ENCODE results near the gene PHB1.

PHB1 gene

GRCh38 chr17:49403514-49404289 is 11.0 kb downstream of the PHB1 start:
- DNase-seq: no peak

DNA sequence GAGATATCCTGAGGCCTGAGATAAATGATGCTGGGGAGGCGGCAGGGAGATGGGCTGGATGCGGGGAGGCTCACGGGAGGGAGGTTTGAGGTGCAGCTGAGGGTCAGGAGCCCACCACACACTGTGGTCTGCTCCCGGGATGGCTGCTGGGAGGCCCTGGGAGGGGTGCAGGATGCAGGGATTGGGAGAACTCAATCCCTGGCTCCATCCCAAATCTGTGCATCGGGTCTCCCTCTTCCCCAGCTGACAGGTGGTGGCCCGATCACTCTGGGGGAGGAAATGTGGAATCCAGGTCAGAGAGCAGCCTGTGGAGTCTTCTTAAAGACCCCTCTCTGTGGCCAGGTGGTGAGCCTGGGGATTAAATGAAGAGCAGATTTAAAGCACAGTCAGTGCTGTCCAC is 12.0 kb downstream of the PHB1 start:
- no peak for DNase-seq

DNA sequence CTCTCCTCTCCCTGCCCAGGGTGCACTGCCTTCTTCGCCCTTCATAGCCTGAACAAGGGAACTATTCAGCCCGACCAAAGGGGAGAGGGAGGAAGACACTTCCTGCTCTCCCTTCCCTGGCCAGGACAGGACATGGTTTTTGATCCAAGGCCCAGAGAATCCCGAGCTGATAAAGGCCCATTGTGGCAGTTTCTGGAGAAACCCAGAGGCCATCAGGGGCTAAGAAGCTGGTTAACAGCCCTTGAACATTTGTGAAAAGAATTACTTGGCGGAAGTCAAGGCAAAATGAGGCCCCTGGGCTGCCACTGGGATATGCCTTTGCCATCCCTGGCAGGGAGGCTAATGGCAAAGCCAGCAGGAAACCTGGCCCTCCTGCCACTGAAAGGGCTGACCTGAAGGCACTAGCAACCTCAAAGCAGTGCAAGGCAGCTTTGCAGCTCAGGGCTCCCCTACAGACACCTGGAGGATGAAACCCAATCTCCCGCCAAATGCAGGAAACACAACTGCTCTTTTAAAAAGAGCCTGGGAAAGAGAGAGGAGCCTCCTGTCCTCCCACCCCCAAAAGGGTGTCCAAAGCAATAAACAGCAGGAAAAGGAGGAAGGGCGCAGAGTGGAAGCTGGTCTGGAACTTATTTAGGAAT is 12.6 kb downstream of the PHB1 start:
- no peak for DNase-seq

GRCh38 chr17:49399995-49400394 is 14.7 kb downstream of the PHB1 start:
- DNase-seq: no peak

- DNase-seq: no peak
Measured at GRCh38 chr17:49397586-49397985, 17.1 kb downstream of the PHB1 start.

GRCh38 chr17:49393491-49394255 is 21.0 kb downstream of the PHB1 start:
- DNase-seq: no peak

DNA sequence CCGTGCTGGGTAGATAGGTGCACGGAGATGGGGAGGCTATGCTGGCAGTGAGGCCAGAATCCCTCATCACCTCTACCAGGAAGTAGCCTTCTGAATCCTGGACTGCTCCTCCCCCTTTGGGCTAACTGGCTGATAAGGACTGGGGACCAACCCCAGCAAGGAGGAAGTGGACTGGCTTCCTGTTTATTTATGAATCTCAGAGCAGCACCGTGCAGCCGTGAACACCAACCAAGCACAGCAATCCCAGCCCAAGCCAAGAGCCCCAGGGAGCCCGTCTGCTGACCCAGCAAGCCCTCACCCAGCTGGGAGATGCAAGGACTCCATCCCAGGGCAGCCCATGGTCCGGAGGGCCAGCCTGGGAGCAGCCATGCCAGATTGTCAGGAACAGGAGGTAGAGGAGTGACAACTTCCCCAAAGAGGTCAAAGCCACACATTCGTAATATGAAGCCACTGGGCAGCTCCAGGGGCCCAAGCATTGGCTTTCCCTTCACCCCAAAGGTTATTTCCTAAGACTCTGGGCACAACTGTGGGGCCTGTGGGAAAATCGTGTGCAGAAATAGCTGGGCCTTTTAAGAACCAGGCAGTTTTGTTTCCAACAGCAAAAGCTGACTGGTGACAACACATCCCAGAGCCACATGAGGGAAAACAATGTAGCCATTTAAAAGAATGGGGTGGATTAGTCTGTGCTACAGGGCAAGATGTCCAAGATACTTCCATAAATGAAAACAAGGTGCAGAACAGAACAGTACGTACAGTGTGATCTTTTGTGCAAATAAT is 23.9 kb downstream of the PHB1 start:
- no peak for DNase-seq

DNA sequence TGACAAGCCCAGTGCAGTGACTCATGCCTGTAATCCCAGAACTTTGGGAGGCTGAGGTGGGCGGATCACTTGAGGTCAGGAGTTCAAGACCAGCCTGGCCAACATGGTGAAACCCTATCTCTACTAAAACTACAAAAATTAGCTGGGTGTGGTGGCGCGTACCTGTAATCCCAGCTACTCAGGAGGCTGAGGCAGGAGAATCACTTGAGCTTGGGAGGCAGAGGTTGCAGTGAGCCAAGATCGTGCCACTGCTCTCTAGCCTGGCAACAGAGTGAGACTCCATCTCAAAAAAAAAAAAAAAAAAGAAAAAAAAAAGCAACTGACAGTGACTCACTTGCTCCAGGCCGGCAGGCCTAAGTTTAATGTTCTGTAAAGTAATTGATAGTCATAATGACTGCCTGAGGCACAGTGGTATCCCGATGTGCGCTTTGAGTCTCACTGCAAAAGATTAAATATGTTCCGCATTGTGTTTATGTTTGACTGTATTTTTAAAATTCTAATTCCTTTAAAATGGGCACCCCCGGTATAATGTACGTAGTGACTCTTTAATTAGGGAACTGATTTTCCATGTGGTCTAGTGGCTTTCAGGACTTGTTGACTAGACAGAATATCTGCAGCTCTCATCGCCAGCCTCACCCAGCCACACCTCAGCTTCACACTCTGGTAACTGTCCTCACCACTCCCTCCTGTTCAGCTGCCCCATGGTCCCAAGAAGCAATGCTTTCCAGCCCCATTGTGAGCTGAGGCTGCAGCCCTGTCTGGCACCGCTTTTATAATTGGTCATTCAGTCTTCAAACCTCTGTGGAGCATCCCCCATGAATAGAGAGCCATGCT is 25.0 kb downstream of the PHB1 start:
- peak in 1 of 2 experiments; percentile 32 for DNase-seq

GRCh38 chr17:49388692-49389513 is 25.8 kb downstream of the PHB1 start:
- DNase-seq: no peak

DNA sequence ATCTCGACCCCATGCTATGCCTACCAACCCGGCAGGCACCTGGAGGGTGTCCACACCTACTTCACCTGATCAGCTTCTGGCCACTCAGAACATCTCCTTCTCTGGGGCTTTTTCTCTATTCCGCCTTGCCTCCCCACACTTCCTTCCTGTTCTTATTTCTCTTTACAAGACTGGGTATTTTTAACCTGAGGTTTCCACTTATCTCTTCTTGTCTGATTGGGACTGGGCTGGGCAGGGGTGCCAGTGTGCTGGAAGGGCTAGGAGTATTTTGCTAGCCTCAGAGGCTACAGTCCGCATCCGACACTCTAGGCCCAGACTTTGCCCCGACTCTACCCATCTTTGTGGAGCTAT is 26.4 kb downstream of the PHB1 start:
- no peak for DNase-seq

GRCh38 chr17:49387498-49388289 is 27.0 kb downstream of the PHB1 start:
- DNase-seq: no peak

DNA sequence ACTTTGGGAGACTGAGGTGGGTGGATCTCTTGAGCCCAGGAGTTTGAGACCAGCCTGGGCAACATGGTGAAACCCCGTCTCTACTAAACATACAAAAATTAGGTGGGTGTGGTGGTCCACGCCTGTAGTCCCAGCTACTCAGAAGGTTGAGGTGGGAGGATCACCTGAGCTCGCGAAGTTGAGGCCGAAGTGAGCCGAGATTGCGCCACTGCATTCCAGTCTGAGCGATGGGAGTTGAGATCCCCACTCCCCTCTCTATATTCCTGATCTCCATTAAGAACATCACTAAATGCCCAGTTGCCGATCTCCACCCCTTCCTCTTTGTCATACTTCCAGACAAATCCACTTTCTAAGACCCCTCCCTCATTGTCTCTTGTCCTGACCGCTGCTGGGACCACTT is 28.3 kb downstream of the PHB1 start:
- DNase-seq: no peak

DNA sequence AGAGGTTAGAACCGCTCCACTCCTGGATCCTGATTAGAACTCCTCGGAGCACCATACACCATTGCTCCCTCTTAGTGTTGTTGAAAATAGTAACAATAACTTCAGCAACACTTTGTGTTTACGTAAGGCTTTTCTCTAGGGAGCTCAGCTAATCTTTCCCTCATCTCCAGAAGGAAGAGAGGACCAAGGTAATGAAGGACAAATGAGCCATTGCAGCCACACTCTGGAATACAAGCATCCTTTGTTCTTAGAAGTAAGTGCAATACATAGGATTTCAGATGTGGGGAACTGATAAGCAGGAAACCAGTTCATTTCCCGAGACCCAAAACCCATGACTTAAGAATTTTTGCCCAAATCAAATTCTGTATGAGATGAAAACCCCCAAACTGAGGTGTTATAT is 29.7 kb downstream of the PHB1 start:
- no peak for DNase-seq

DNA sequence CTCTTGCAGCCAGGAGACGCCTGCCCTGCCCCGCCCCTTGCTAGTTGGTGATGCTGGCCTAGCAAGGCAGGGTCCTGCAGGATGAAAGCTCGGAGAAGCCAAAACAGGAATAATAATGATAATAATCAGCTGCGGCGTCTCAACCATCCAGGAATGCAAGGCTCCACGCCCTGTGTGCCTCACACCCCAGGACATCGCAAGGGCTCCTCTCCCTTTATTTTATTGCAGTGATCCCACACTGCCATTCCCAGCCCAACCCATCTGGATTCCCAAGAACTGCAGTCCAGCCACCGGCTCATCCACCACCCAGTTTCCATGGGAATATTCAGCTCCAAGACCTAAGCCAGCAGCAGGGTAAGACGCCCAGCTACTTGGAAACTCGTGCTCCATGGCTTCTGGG is 31.6 kb downstream of the PHB1 start:
- DNase-seq: no peak

DNA sequence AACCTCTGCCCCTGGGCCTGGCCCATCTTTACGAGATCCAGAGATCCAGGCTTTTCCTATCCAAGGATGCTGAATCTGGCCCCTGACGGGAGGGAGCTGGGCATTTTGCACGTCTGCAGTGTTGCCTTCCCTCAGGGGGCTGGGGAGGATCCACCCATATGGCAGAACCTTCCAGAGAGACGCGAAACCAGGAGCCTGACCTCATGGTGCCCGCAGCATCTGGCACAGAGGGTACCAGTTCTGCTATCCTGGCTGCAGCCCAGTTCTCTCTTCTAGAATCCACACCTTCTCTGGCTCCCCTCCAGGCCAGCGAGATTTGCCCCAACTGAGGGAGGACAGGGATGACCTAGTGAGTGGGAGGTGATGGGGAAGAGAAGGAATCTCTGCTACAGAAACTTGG is 32.1 kb downstream of the PHB1 start:
- DNase-seq: no peak

DNA sequence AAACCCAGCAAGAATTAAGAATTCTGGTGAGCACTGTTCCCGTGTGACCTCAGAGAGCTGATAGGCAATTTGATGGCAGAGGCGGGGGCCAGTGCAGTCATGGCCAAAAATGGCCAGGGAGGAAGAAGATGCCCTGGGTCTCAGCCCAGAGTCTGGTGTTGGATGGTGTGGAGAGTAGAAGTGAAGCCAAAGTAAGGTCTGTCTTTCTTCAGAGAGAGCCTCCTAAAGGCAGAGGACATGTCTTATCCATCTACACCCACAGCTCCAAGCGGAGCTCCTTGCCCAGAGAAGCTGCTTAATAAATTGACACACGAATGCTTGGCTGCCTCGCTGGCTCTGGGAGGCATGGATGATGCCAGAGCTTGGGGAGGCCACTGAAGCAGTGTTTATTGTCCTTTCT is 32.9 kb downstream of the PHB1 start:
- DNase-seq: no peak

GRCh38 chr17:49381033-49381432 is 33.6 kb downstream of the PHB1 start:
- no peak for DNase-seq

- DNase-seq: no peak
Measured at GRCh38 chr17:49379926-49380325, 34.8 kb downstream of the PHB1 start.

DNA sequence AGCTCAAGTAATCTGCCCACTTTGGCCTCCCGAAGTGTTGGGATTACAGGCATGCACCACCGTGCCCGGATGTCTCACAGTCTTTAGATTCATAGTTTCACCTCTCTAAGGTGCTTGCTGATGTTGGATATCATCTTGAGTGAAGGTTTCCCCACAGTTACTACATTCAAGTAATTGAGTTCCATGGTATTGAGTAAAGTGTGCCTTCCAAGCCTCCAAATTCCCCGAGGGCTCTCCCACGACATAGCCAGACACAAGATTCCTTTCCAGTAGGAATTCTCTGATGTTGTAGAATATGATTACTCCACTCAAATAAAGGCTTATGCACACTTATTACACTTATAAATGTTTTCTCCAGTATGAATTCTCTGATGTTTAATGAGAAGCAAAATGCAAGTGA is 36.4 kb downstream of the PHB1 start:
- DNase-seq: no peak

- DNase-seq: no peak
Measured at GRCh38 chr17:49375544-49375943, 39.1 kb downstream of the PHB1 start.

DNA sequence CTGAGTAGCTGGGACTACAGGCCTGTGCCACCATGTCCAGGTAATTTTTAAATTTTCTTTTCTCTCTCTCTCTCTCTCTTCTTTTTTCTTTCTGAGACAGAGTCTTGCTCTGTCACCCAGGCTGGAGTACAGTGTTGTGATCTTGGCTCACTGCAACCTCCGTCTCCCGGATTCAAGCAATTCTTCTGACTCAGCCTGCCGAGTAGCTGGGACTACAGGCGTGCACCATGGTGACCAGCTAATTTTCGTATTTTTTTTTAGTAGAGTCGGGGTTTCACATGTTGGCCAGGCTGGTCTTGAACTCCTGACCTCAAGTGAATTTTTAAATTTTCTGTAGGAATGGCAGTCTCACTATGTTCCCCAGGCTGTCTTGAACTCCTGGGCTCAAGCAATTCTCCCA is 41.6 kb downstream of the PHB1 start:
- DNase-seq: no peak
